ENCODE measurements around the gene TMEM258. TPM values are rescaled to one million over a fixed set of nuclear protein-coding genes. Genes with fewer than 3 reads are reported as not detected.

TMEM258 gene
- polyA plus RNA-seq, 3 donors from 2014 or later = 160 to 274 (median 225) TPM

DNA sequence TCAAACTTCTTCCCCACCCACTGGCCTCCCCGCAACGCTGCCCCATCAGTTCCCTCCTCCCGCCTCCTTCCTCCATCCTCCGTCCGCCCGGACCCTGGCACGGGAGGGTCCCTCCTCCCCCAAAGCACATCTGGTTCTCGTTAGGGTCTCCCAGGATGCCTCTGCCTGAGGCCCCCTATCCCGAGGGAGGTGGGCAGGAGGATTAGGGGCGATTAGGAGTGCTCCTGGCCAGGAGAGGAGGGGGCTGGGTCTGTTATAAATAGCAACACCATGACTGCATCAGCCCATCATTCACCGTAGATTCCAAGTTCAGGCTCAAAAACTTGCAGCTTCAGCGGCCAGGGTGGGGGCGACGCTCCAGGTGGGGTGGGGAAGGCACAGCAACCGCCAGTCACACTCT lies 29.6 kb downstream of the TMEM258 start:
- H3K36me3 Mint-ChIP-seq = no peaks in the 10 kb centered on the region
- no peaks in the 10 kb centered on the region for H3K27me3 Mint-ChIP-seq (ENCODE audit: low read depth in 3 of 3)
- no peaks in the 10 kb centered on the region for H3K9me3 Mint-ChIP-seq

DNA sequence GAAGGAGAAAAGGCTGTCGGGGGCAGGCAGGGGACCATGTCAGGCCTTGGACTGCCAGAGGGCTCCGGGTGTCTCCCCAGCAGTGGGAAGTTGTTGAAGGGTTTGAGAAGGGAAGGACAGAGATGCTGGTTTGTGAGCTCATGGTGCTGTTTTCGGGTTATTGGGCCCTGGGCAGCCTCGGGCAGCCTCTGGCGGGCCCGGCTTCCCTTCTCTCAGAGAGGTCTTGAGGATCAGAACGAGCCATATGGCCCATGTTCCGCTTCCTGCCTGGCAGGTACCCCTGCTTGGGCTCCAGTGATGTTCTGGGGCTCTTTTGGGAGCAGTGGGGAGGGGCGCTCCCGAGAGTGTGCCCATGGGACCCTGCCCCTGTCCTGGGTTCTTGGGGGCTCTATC lies 30.2 kb downstream of the TMEM258 start:
- Mint-ChIP-seq H3K27ac (no peak overlapping the region), H3K4me1 (no peaks in the 10 kb centered on the region), H3K27me3 (ENCODE audit: low read depth in 3 of 3) (no peaks in the 10 kb centered on the region), H3K9me3 (no peaks in the 10 kb centered on the region), H3K4me3 (no peak overlapping the region), H3K36me3 (no peaks in the 10 kb centered on the region)
- no peak for DNase-seq

More for the DNA sequence above, 29.6 kb downstream of the TMEM258 start:
- Mint-ChIP-seq H3K4me3 (no peak overlapping the region), H3K4me1 (no peaks in the 10 kb centered on the region), H3K27ac (no peak overlapping the region)
- no peak for DNase-seq

DNA sequence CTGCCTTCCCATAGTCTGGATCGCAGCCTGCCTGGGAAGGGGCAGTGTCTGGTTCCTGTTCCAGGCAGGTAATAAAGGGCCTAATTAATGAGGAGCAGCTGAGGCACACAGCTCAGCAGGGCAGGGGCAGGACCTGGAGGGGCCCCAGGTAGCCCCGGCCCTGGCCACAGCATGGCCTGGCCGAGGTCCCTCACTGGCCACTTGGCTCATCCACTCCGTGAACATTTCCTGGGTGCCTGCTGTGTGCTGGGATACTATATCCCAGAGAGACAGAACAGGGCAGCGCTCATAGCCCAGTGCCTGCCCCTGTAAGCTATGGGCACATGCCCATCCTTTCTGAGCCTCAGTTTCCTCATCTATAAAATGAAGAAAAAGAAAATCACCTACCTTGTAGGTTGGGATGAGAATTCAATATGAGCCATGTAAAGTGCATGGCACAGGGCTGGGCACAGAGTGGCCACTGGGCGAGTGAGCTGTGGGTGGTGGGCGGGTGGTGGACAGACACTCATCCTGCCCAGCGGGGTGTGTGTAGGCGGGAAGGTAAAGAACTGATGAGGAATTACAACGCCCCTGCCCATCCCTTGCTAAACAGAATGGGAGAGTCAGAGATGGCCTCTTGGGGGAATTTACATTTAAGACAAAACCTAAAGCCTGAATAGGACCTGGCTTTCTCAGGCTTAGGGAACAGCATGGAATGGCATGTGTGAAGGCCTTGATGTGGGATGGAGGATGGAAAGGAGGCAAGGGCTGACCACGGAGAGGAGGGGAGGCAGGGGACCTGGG lies 30.8 kb downstream of the TMEM258 start:
- H3K4me1 Mint-ChIP-seq = peaks cover 0 to 3% of the 10 kb centered on the region in 2 donors
- no peak for DNase-seq
- no peak overlapping the region for H3K27ac Mint-ChIP-seq
- no peaks in the 10 kb centered on the region for H3K36me3 Mint-ChIP-seq
- no peaks in the 10 kb centered on the region for H3K27me3 Mint-ChIP-seq (ENCODE audit: low read depth in 3 of 3)
- H3K9me3 Mint-ChIP-seq = no peaks in the 10 kb centered on the region
- H3K4me3 Mint-ChIP-seq = no peak overlapping the region

DNA sequence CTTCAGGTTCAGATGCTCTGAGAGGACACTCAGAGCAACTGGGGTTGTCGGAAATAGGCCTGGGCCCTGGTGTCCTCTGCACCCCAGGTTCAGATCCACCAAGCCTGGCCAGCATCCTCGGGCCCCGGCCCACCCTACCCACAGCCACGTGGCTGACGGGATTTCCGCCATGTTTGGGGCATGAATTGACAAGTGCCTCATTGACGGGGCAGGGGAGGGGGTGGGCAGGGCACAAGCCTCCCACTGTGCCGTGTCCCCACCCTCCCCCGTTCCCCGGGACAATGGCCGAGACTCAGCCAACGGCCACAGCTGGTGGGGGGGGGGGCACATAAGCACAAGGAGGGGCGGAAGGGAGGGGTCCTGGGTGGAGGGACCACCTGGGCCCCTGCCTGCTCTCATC lies 31.5 kb downstream of the TMEM258 start:
- Mint-ChIP-seq H3K36me3 (no peaks in the 10 kb centered on the region), H3K9me3 (no peaks in the 10 kb centered on the region), H3K4me1 (peaks cover 0 to 9% of the 10 kb centered on the region in 2 donors), H3K4me3 (no peak overlapping the region), H3K27ac (no peak overlapping the region), H3K27me3 (ENCODE audit: low read depth in 3 of 3) (no peaks in the 10 kb centered on the region)
- no peak for DNase-seq

DNA sequence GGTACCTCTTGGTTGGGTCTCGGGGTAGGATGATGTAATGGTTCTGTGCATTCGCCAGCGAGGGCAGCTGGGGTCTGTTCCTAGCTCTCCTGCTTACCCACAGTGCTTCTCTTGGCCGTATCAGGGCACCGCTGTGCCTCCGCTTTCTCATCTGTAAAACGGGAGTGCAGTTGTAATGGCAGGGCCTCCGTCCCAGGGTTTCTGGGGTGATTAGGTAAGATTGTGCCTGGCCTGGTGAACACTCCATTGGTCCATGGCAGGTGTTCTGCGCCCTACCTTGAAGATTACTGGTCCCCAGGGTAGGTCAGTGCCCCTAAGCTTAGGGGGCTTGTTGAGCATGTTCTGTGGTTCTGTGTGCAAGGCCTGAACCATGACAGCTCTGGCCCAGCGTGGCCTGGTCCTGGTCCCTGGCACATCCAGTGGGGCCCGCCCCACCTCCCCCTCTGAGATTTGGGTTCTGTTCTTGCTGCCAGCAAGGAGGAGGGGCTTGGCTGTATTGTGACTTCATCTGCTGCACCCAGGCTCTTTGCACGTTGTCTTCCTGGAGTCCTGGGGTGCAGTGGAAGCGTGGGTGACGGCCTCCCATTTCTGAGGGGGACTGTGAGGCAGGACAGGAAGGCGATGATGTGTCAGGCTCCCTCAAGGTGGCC lies 35.1 kb downstream of the TMEM258 start:
- H3K36me3 Mint-ChIP-seq = no peaks in the 10 kb centered on the region
- H3K4me1 Mint-ChIP-seq = peaks cover 7 to 19% of the 10 kb centered on the region in 2 donors
- no peak overlapping the region for H3K4me3 Mint-ChIP-seq
- no peaks in the 10 kb centered on the region for H3K9me3 Mint-ChIP-seq
- no peak for DNase-seq
- H3K27ac Mint-ChIP-seq = peak overlapping the region in 4 of 6 donors; percentile 26 to 58 (median 46)
- H3K27me3 Mint-ChIP-seq (ENCODE audit: low read depth in 3 of 3) = peaks cover 0 to 2% (median 2%) of the 10 kb centered on the region in 3 donors

DNA sequence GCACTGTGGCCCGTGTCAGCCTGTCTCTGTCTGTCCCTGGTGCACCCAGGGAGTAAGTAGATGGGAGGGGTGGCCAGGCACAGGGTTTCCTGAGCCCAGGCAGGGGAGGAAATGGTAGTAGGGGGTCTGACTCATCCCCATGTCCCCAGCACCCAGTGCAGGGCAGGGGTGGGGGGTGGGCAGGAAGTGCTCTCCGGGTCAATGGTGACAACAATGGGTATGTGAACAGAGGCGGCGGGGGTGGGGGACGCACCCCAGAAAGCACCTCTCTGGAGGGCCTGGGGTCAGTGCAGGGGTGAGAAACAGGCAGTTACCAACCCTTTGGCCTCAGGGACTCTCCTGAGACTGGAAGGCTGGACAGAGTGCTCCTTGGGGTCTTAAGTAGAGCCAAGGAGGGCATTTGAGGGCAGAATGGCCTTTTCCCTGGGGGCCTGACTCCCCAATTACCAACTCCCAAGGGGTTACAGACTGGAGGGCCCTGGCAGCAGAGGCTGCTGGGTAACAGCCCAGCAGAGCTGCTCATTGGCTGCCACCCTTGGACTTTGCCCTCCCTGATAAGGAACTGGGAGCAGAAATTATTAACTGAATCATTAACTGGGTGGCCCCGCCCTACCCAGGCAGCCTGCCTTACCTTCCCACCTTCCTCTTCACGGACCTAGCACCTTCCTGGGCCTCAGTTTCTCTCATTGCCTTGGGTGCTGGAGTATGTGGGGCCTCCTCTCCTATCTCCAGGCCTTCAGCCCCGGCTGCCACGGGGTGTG lies 35.8 kb downstream of the TMEM258 start:
- Mint-ChIP-seq H3K4me3 (peak overlapping the region in 1 of 5 donors; percentile 36), H3K4me1 (peaks cover 7 to 21% of the 10 kb centered on the region in 2 donors), H3K36me3 (no peaks in the 10 kb centered on the region), H3K27me3 (ENCODE audit: low read depth in 3 of 3) (peaks cover 1 to 2% (median 2%) of the 10 kb centered on the region in 3 donors), H3K9me3 (no peaks in the 10 kb centered on the region), H3K27ac (peak overlapping the region; percentile 29 to 79 (median 60))
- DNase-seq = peak in 2 of 3 donors; percentile 21 to 35

DNA sequence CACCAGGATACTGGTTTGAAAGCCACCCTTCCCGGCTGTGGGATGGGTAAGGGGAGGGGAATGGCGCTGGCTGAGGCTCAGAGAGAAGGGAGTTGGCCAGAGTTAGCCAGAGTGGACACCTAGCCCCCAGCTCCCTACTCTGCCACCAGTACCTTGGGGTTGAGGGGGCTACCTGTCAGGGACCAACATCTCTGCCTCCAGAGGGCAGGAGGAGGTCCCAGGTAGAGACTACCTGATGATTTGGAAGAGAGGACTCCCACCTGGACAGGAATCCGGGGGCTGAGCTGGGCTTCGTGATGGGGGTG lies 36.3 kb downstream of the TMEM258 start:
- H3K4me3 Mint-ChIP-seq = no peak overlapping the region
- peaks cover 7 to 23% of the 10 kb centered on the region in 2 donors for H3K4me1 Mint-ChIP-seq
- peak overlapping the region; percentile 29 to 79 (median 60) for H3K27ac Mint-ChIP-seq

DNA sequence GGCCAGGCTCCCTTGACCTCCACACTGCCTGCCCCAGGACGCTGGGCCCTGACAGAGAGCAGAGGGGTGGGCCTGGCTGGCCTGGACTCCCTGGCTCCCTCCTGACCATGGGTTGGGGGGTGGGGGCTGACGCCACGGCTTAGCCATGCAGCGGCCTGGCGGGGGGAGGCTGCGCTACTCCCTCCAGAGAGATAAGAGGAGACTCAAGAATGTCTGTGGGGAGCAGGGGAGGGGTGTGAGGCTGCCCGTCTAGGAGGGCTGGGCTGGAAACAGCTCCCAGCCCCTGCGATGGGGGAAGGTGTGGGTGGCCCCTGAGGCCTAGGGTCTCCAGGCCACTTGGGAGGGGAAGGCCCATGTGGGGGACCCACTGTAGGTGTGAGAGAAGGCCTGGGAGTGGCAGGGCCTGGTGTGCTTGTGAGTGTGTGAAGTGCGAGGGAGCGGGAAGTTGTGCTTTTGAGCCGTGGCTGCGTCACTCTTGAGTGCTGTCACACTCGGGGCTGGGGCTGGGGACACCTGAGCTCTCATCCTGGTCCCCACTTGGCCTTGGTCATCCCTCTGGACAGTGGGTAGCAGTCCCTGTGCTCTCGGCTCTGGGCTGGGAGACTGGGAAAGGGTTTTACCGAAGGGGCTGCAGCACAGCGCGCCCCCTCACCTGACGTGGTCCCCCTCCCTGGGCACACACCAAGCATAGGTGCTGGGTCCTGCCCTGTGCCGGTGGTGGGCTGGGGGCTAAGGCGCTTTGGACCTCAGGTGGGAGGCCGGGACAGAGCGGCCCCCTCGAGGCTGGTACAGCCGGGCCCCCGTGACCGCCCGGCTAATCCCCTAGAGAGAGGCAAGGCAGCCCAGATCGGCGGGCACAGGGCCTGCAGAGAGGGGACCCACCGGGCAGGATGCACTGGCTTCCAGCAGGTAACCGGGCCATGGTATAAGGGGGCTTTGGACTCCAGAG lies 37.6 kb downstream of the TMEM258 start:
- peak overlapping the region in 1 of 6 donors; percentile 17 for H3K27ac Mint-ChIP-seq

More for the DNA sequence above, 36.3 kb downstream of the TMEM258 start:
- no peaks in the 10 kb centered on the region for H3K36me3 Mint-ChIP-seq
- no peaks in the 10 kb centered on the region for H3K9me3 Mint-ChIP-seq
- peaks cover 4% of the 10 kb centered on the region in 3 donors for H3K27me3 Mint-ChIP-seq (ENCODE audit: low read depth in 3 of 3)
- no peak for DNase-seq

DNA sequence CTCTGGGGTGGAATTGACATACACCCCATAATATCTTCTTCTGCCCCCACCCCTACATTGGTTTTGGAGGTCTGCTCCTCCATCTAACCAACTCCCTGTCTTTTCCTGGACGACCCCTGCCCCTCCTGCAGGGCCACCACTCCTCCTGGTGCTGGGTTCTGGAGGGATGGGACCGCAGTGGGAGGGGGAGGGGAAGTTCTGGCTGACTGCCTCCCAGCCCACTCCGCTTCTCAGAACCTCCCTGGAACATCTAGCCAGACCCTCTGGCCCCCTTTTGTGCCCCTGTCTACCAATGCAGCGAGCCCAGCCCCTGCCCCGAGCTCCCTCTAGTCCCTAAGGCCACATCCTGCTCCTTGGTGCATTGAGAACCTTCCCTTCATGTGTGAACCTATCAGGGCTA lies 38.7 kb downstream of the TMEM258 start:
- peaks cover 7 to 25% of the 10 kb centered on the region in 2 donors for H3K4me1 Mint-ChIP-seq
- H3K9me3 Mint-ChIP-seq = no peaks in the 10 kb centered on the region

More for the DNA sequence above, 37.6 kb downstream of the TMEM258 start:
- Mint-ChIP-seq H3K4me3 (no peak overlapping the region), H3K9me3 (no peaks in the 10 kb centered on the region), H3K4me1 (peaks cover 7 to 25% of the 10 kb centered on the region in 2 donors), H3K36me3 (no peaks in the 10 kb centered on the region), H3K27me3 (ENCODE audit: low read depth in 3 of 3) (peaks cover 4 to 7% (median 6%) of the 10 kb centered on the region in 3 donors)
- DNase-seq = no peak

DNA sequence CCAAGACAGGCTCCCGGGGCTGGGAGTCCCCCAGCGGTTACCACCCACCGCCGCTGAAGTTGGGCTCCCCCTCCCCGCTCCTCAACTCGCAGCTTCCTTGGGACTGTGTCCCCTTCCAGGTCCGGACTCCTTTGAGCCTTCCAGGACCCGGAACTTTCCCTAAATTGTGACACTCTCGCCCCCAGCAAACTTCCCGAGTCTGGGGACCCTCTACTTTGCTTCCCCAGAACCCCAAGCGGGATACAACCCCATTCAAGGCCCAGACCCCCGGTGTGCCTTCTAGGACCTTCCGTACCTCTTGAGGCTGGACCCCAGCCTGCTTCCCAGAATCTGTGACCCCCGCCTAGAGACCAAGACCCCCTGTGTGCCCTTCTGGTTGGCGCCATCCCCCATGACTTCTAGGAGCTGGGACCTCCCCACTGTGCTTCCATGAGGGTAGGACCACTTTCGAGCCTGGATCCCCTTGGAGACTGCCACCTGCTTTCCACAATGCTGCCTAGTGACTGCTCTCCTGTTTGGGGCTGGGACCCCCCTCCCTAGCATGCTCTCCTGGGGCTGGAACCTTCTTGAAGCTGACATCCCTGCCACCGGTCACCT lies 39.4 kb downstream of the TMEM258 start:
- H3K27me3 Mint-ChIP-seq (ENCODE audit: low read depth in 3 of 3) = peaks cover 5 to 7% (median 6%) of the 10 kb centered on the region in 3 donors
- peak overlapping the region in 4 of 6 donors; percentile 35 to 67 (median 52) for H3K27ac Mint-ChIP-seq
- H3K36me3 Mint-ChIP-seq = no peaks in the 10 kb centered on the region
- peaks cover 7 to 25% of the 10 kb centered on the region in 2 donors for H3K4me1 Mint-ChIP-seq
- H3K9me3 Mint-ChIP-seq = no peaks in the 10 kb centered on the region
- H3K4me3 Mint-ChIP-seq = peak overlapping the region; percentile 67 to 80 (median 78)
- no peak for DNase-seq

More for the DNA sequence above, 38.7 kb downstream of the TMEM258 start:
- Mint-ChIP-seq H3K36me3 (no peaks in the 10 kb centered on the region), H3K27me3 (ENCODE audit: low read depth in 3 of 3) (peaks cover 5 to 7% (median 6%) of the 10 kb centered on the region in 3 donors), H3K27ac (peak overlapping the region in 3 of 6 donors; percentile 45 to 59 (median 50)), H3K4me3 (peak overlapping the region; percentile 67 to 80 (median 78))
- DNase-seq = no peak

DNA sequence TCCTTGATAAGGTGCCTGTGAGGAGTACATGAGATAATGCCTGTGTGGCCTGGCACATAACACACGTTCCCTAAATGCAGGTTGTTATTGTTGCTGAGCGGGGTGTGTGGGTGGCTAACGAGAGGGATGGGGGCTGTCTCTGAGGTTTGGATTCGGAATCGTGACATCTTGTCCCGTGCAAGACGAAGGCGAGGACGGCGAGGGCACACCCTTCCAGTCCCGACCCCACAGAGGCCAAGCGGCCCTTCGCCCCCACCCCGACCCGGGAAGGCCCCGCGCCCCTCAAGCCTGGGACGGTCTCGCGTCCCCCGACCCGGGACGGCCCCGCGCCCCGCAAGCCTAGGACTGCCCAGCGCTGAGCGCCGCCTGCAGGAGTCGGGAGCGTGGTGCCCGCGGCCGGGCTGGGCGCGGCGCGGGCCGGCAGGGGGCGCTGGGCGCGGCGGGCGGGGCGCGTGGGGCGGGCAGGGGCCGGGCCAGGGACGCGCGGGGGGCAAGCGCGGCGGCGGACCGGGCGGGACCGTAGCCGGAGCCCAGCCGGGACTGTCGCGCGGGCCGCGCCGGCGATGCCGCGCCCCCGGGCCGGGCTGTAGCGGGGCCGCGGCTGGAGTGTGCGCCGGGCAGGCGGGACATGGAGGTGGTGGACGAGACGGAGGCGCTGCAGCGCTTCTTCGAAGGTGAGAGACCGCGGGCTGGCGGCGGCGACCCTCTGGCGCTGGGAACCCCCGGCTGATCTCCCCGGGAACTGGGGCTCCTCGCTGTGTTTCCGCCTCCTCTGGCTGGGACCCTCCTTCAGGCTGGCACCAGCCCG lies 40.1 kb downstream of the TMEM258 start, which contains the start of gene MYRF:
TSS of gene MYRF (plus strand) at position 520 of the 808 bp plus-strand sequence. CDS start at position 629, 109 bp downstream.
- peak within 1 kb of the TSS; percentile 69 to 86 (median 80) for H3K4me3 Mint-ChIP-seq
- no peaks in the 10 kb centered on the region for H3K9me3 Mint-ChIP-seq
- H3K27me3 Mint-ChIP-seq (ENCODE audit: low read depth in 3 of 3) = peaks cover 6 to 7% (median 7%) of the 10 kb centered on the region in 3 donors
- peak within 1 kb of the TSS in 5 of 6 donors; percentile 35 to 69 (median 64) for H3K27ac Mint-ChIP-seq
- DNase-seq = peak; percentile 56 to 66 (median 57)
- H3K4me1 Mint-ChIP-seq = peaks cover 7 to 25% of the 10 kb centered on the region in 2 donors
- H3K36me3 Mint-ChIP-seq = no peaks in the 10 kb centered on the region

DNA sequence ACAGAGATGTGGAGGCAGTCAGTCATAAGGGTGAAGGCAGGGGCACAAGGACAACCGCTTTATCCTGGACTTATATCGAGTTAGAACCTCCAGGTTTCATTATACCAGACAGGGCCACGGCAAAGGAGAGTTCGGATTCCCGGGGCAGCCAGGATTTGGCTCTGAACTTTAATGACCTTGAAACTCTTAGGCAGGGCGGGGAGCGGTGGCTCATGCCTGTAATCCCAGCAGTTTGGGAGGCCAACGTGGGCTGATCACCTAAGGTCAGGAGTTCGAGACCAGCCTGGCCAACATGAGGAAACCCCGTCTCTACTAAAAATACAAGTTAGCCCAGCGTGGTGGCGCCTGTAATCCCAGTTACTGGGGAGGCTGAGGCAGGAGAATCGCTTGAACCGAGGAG lies 41.0 kb downstream of the TMEM258 start:
- peak overlapping the region in 2 of 6 donors; percentile 22 to 25 for H3K27ac Mint-ChIP-seq
- H3K4me3 Mint-ChIP-seq = peak overlapping the region; percentile 3 to 86 (median 50)
- H3K9me3 Mint-ChIP-seq = no peaks in the 10 kb centered on the region
- no peaks in the 10 kb centered on the region for H3K36me3 Mint-ChIP-seq
- no peak for DNase-seq
- H3K4me1 Mint-ChIP-seq = peaks cover 7 to 19% of the 10 kb centered on the region in 2 donors
- peaks cover 6 to 7% (median 7%) of the 10 kb centered on the region in 3 donors for H3K27me3 Mint-ChIP-seq (ENCODE audit: low read depth in 3 of 3)

All from immature natural killer cell (primary cell).